Renal pelvis (tissue), 4 donors: ENCODE results near the gene GPC3. TPM values are rescaled to one million over a fixed set of nuclear protein-coding genes. Genes with fewer than 3 reads are reported as not detected.
"Not testable (repeated sequence)": the region's sequence is repeated elsewhere in the genome, so short reads cannot be mapped to it uniquely, and the experiment has no call there.

Experiments
- DNase-seq: peaks from one replicate; pipeline ENCODE4 v3.0.0-alpha.2; 2013
- polyA plus RNA-seq, 3 donors: library from polyadenylated mRNA; unstranded; fragments of 120-200 nt; gene quantifications; one replicate each; pipeline ENCODE4 v1.2.1, GENCODE V29; 2013; ENCODE audit not compliant: insufficient read length in 3 of 3

GPC3 gene
- polyA plus RNA-seq, 3 donors = 934 to 1,259 (median 988) TPM

DNA sequence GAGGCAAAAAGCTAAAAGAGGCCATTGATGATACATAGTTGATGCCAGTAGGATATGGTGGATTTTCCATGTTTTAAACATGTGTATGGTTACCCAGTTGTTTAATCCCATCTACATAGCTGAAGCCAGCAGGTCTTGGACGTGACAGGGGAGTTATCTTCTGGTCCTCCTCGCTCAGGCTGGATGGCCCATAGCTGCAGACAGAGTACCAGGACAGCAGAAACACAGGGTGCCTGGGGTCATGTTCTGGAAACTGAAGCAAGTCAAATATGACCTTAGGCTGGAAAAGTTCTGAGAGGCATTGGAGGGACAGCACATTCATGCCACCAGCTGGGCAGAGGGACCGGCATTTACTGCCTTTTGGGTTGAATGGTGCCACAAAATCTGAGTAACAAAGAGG, 452.1 kb downstream of the GPC3 start:
- DNase-seq = no peak

DNA sequence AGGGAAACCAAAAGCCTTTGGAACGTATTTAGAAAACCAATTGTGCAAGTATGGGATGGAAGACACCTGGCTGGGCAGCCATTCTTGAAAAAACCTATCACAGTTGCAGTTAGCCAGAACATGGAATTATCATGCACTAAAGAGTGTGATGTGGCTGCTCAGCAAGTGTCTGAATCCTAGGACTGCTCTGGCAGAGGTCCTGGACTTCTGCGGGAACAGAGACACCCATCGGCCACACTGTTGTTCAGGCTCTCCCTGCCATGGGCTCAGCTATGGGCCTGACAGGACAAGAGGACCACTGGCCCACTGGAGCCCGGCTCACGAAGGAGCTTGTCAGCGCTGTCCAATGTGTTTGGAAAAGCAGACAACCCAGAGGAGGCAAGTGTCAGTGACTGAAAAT, 454.4 kb downstream of the GPC3 start:
- DNase-seq = no peak

- no peak for DNase-seq
Observed at GRCh38 chrX:133529578-133529977, 455.8 kb downstream of the GPC3 start.

DNA sequence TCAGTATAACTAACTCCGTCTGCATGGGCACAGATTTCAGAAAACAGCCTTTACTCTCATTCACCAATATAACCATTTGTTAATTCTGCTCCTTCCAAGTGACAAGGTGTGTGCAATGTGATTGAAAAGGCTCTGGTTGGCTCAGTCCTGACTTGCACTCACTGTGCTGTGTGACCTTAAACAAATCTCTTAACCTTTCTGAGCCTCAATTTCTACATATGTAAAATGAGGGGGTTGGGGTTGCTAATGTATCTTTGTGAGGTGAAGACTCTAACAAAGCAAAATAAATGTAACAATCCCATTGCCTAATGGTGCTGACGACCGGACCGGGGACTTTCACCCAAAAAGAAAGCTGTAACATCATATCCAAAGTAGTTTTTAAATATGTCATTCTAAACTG, 457.6 kb downstream of the GPC3 start:
- no peak for DNase-seq

GRCh38 chrX:133527415-133527814, 458.0 kb downstream of the GPC3 start:
- DNase-seq = no peak

DNA sequence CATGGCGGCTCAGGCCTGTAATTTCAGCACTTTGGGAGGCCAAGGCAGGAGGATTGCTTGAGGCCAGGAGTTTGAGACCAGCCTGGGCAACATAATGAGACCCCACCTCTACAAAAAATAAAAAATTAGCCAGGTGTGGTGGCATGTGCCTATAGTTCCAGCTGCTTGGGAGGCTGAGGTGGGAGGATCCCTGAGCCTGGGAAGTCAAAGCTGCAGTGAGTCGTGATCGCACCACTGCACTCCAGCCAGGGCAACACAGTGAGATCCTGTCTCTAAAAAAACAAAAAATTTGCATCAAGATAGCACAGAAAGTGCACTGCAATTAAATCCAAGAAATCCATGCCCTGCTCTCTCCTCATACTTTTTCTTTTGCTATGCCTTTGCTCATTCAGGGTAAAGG, 458.6 kb downstream of the GPC3 start:
- not testable (repeated sequence) for DNase-seq

DNA sequence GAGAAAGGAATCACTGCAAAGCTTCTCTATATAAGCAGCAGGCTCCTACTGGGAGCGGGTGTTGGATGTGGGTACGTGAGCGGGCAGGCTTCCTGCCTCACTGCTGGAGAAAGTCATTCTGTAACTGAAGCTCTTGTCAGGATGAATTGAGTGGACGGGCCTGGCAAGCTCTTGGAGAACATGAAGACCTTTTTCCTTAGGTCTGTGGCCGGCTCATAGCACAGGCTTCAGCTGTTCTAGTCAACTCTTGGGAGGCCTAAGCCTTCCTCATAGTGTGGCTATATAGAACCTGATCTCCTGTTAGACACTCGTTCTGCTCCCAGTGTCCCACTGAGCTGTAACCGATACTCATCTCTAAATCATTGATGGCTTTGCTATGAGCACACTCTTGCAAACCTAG, 461.9 kb downstream of the GPC3 start:
- DNase-seq = no peak

DNA sequence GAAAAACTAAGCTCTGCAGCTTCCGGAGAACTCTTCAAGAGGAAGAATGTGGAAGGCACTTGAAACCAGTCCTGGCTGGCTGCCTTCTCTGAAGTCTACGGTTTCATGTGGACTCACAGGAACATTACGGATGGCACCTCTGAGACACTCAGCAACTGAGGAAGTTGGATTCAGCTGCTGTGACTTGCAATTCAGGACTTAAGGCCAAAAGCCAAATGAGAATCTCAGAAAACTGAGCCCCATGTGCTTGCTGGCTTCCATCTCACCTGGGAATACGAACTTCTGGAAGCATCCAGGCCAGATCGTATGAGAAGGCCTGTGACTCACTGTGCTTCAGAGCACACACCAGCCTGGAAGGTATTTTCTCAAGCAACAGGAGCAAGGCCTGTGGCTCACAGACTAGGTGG, 462.3 kb downstream of the GPC3 start:
- no peak for DNase-seq

DNA sequence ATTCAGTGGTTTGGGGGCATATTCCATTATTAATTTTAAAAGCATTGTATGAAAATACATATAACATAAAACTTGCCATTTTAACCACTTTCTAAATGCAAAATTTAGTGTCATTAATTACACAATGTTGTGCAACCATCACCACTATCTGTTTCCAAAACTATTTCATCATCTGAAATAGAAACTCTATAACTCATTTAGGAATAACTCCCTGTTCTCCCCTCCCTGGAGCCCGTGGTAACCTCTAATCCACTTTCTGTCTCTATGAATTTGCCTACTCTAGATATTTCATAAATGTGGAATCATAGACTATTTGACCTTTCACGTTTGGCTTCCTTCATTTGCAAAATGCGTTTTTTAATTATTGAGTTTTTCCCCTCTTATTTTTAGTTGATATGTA, 468.7 kb downstream of the GPC3 start:
- no peak for DNase-seq

DNA sequence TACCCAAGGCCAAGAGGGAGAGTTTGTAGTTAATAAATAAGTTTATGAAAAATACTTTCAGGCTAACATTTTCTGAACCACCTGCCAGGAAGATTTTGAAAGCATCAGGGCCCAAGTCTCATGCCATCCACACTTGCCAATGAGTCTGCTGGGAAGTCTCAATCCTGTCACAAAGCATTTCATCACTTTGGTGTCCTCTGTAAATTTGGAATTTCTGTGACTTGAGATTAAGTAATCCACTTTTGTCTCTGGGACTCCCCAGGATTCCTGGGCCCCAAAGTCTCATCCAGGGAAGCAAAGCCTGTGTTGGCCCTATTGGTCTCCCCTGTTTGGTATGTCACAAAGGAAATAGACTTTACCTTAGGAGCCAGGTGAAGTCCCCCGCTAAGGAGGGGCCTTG, 470.9 kb downstream of the GPC3 start:
- DNase-seq = no peak

DNA sequence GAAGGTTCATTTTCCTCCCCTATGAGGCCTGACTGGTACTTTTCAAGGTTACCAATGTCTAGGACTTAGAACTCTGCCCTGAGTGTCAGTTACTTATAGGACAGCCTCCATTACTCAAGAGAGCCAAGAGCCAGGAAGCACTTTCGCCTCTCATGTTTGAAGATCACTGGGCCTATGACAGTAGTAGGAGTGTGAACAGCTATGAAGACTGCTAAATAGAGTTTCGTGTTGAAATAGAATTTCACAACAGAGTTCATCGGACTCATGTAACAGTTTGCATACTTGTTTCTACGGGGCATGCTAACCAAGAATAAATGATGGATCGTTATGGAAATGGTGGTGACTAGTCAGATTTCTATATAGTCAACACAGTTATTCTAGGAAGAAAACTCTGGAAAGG, 472.3 kb downstream of the GPC3 start:
- DNase-seq = no peak

- no peak for DNase-seq
Observed at GRCh38 chrX:133511041-133511440, 474.4 kb downstream of the GPC3 start.

- no peak for DNase-seq
Observed at GRCh38 chrX:133497356-133497755, 488.0 kb downstream of the GPC3 start.

DNA sequence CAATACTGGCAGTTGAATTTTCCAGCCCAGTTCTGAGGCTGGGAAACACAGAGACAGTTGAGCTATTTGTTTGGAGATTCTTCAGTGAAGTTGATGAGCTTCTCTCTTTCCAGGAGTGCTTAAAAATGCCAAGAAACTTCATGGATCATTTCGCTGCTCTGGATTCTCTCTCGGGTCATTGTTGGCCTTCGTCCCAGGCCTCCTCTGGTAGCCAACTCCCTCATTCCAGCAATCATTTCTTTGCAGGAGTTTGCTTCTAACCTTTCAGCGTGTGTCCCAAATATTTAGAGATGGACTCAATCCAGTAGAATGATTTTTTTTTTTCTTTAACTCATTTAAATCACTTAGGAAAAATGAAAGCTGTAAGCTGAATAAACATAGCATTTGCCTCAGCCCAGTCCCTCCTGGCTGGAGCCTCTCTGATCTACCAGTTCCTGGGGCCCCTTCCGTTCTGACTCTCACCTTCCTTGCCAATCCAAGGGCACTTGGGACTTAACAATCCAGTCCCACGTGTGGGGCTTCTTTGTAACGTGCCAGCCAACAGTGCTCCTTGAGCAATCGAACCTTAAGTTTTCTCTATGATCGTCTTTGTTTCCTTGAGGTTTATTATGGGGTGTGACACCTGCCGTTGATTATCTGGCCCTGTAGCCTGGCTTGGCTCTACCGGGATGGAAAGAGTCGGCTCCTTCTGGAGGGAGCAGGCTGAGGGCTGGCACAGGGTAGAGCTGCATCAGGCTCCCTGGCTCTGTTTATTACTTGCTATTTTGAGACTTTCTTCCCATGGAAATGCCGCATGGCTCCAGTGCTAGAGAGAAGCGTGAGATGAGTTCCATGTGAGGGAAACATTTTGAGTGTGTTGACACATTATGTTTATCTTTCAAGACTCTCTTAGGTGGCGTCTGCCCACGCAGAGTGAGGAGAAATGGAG, 489.7 kb downstream of the GPC3 start:
- no peak for DNase-seq

DNA sequence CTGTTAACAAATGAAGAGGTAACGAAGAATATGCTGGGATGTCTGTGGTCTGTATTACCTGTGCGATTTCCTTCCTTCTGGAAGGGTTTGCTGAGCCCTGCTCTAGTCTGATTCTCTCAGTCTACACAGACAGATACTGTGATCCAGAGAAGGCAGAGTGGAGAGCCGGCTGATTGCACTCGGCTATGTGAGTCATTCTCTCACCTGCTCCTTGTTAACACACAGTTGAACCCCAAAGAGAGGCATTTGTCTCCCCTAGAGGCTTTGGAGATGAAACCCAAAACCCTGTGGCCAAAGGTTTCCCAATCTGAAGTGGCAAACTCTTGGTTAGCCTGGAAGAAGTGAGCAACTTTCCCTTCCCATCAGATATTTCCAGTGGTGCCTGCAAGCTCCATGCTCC, 492.0 kb downstream of the GPC3 start:
- no peak for DNase-seq

DNA sequence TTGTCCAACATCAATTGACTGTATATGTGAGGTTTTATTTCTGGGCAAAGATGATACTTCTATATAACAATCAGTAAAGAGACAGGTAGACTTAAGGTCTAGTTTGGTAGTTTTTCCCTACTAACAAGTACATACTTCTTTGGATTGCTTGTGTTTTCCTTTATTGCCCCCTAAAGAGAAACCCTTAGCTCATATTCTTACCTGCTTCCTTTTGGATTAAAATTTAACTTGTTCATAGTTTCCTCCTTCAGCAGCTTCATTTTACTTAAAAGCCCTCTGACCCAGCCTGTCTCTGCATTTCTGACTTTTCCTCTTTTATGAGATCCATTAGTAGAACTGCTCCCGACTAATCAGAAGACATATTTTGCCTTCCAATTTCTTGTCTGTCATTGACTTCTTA, 494.4 kb downstream of the GPC3 start:
- no peak for DNase-seq
